Loucy (cell line): Measurements from ENCODE around the gene GRHL1.

Experiments
- H2AFZ ChIP-seq: fragments of 200-600 bp; sonication (generic); 2 replicates; pipeline ENCODE4 v1.6.0; 2016; ENCODE audit warnings: antibody characterized with exemption, mild to moderate bottlenecking, low read length, moderate library complexity
- H3F3A ChIP-seq: fragments of 200-600 bp; 2 replicates; pipeline ENCODE4 v1.6.0; 2016; ENCODE audit warnings: antibody characterized with exemption, low read depth, mild to moderate bottlenecking
- H3K27me3 ChIP-seq: fragments of 200-600 bp; sonication (generic); 2 replicates; pipeline ENCODE4 v1.6.1; 2014; ENCODE audit warnings: low read length, mild to moderate bottlenecking; ENCODE audit not compliant: insufficient read depth, poor library complexity, severe bottlenecking
- H3K36me3 ChIP-seq: fragments of 200-600 bp; sonication (generic); 2 replicates; pipeline ENCODE4 v1.6.1; 2016; ENCODE audit warnings: low read length; ENCODE audit not compliant: insufficient read depth
- H3K4me1 ChIP-seq: fragments of 200-600 bp; sonication (generic); 2 replicates; pipeline ENCODE4 v1.5.1; 2014; ENCODE audit warnings: low read length, mild to moderate bottlenecking; ENCODE audit not compliant: insufficient read depth, poor library complexity, severe bottlenecking
- H3K4me2 ChIP-seq: fragments of 200-600 bp; sonication (generic); 2 replicates; pipeline ENCODE4 v1.6.0; 2014; ENCODE audit warnings: antibody characterized with exemption, low read length, low read depth, mild to moderate bottlenecking; ENCODE audit not compliant: poor library complexity, severe bottlenecking
- H3K4me3 ChIP-seq: fragments of 200-600 bp; sonication (generic); 2 replicates; pipeline ENCODE4 v1.5.1; 2014; ENCODE audit warnings: low read length, mild to moderate bottlenecking, mixed read lengths; ENCODE audit not compliant: poor library complexity, severe bottlenecking
- H3K79me2 ChIP-seq: fragments of 200-600 bp; sonication (generic); 2 replicates; pipeline ENCODE4 v1.6.1; 2014; ENCODE audit warnings: low read length; ENCODE audit not compliant: insufficient read depth
- H3K9ac ChIP-seq: fragments of 200-600 bp; sonication (generic); 2 replicates; pipeline ENCODE4 v1.6.0; 2014; ENCODE audit warnings: mild to moderate bottlenecking, low read depth, low read length, moderate library complexity; ENCODE audit not compliant: poor library complexity, severe bottlenecking
- H3K9me2 ChIP-seq: fragments of 200-600 bp; sonication (generic); replicated peaks from 2 replicates; pipeline ENCODE4 v1.6.1; 2016; ENCODE audit warnings: low read depth, low read length, mixed read lengths
- H3K9me3 ChIP-seq: fragments of 200-600 bp; sonication (generic); 2 replicates; pipeline ENCODE4 v1.6.1; 2014; ENCODE audit warnings: mild to moderate bottlenecking, antibody characterized with exemption, low read length, low read depth; ENCODE audit not compliant: insufficient read depth
- H4K20me1 ChIP-seq: fragments of 200-600 bp; sonication (generic); 2 replicates; pipeline ENCODE4 v1.6.0; 2014; ENCODE audit warnings: antibody characterized with exemption, low read length, mild to moderate bottlenecking; ENCODE audit not compliant: insufficient read depth, poor library complexity, severe bottlenecking
- EZH2phosphoT487 ChIP-seq: fragments of 200-600 bp; IDR thresholded peaks from 2 replicates; pipeline ENCODE4 v1.6.1; 2018; ENCODE audit warnings: antibody characterized with exemption, mild to moderate bottlenecking, moderate library complexity, borderline replicate concordance
- TF ChIP-seq, protein P1 (sequence below): fragments of 200-600 bp; sonication (generic); conservative IDR thresholded peaks from 2 replicates; pipeline ENCODE4 v1.5.1; 2014; ENCODE audit warnings: mild to moderate bottlenecking, antibody characterized with exemption, low read length

The GRHL1 gene

DNA sequence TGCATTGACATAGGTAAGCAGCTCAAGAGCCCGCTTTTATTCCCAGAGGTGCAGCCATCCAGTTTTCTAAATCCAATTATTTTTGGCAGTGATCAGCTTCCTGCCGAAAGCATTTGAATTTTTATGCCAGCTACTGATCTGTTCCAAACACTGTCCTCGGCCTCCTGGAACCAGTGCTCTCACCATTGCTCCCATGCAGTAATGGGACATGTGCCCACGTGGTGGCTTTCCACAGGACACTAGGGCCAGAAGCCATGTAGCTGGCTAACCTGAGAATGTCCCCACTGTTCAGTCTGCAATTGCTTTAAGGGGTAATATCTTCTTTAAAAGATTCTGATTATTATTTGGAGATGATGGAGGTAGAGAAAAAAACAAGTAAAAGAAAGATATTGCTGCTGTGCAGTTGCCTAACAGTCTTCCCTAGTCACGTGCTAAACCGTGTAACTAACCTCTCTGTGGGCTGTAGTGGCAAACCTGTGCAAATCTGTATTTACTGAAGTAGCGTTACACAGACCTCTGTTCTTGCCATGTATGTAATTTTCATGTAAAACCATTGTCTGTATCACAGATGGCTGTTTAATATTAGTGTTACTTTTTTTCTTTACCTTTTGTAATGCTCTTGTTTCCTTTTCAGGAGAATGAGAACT lies 13.0 kb downstream of the GRHL1 start:
- Histone ChIP-seq H3K4me3 (no peak overlapping the region), H4K20me1 (no peaks in the 10 kb centered on the region), H3K9ac (no peak overlapping the region), H3K4me2 (no peak overlapping the region), H3F3A (peaks cover 16% of the 10 kb centered on the region), H3K36me3 (peaks cover 14% of the 10 kb centered on the region; the same call in 1 of the 2 replicates), H2AFZ (no peak overlapping the region), H3K4me1 (peaks cover 55% of the 10 kb centered on the region), H3K9me3 (no peaks in the 10 kb centered on the region), H3K79me2 (no peaks in the 10 kb centered on the region), H3K27me3 (no peaks in the 10 kb centered on the region), H3K9me2 (no peaks in the 10 kb centered on the region)
- TF ChIP-seq, protein P1, sequence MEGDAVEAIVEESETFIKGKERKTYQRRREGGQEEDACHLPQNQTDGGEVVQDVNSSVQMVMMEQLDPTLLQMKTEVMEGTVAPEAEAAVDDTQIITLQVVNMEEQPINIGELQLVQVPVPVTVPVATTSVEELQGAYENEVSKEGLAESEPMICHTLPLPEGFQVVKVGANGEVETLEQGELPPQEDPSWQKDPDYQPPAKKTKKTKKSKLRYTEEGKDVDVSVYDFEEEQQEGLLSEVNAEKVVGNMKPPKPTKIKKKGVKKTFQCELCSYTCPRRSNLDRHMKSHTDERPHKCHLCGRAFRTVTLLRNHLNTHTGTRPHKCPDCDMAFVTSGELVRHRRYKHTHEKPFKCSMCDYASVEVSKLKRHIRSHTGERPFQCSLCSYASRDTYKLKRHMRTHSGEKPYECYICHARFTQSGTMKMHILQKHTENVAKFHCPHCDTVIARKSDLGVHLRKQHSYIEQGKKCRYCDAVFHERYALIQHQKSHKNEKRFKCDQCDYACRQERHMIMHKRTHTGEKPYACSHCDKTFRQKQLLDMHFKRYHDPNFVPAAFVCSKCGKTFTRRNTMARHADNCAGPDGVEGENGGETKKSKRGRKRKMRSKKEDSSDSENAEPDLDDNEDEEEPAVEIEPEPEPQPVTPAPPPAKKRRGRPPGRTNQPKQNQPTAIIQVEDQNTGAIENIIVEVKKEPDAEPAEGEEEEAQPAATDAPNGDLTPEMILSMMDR = no peak
- no peak for TF ChIP-seq EZH2phosphoT487

DNA sequence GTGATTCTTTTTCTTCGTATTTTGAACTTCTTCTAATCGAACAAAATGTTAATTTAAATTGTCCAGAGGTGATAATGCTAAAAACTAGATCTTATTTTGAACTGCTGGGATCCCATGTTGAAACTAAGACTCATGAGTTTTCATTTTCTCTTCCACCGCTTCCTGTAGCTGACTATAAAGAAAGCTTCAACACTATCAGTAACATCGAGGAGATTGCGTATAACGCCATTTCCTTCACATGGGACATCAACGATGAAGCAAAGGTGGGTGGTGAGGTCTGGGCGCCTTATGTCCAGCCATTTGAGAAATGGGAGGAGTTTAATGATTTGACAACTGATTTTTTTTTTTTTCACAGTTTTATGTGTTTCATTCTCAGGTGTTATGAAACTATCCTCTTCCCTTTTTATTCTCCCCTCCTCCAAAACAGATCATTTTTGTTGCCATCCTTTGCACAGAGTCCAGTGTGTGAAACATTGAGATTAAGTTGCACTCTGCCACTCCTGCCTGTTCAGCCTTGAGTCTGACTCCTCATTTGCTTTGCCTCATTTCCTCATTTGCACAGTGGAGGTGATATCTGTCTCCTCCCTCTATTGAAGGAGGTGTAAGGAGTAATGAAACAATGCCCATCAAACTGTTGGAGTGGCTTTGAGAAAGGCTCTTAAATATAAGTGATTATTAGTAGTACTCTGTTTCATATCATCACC lies 13.8 kb downstream of the GRHL1 start:
- Histone ChIP-seq H2AFZ (peak overlapping the region; percentile 2; the same call in 1 of the 2 replicates), H3K4me1 (peaks cover 56% of the 10 kb centered on the region), H3K36me3 (peaks cover 14% of the 10 kb centered on the region; the same call in 1 of the 2 replicates)

DNA sequence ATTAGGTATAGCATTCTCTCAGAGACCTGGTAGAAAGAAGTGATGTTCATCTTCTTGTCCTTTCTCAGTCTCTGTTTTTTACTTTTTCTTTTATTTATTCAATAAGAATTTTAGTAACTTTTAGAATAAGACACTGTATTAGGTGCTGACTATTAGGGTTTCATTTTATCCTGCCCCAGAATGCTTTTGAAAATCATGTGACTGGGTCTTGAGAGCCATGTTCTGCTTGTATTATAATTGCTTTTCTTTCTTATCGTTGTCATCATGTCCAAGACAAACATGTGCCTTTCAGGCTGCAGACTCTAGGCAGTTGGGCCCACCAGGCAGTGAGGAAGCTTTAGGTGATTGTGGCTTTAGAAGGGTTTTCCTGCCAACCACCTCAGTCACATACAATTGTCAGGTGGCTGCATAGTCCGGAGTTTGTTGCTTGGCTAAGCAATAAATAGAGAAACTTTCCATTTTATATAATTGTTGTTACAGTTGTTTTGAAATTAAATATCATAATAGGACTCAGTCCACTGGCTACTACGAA lies 15.1 kb downstream of the GRHL1 start:
- Histone ChIP-seq H3K9me3 (no peaks in the 10 kb centered on the region), H3K79me2 (no peaks in the 10 kb centered on the region), H3K27me3 (no peaks in the 10 kb centered on the region), H3K9ac (peak overlapping the region; percentile 63), H3K4me1 (peaks cover 56% of the 10 kb centered on the region), H3K9me2 (no peaks in the 10 kb centered on the region), H3K4me3 (peak overlapping the region; percentile 15), H2AFZ (peak overlapping the region; percentile 41), H3K36me3 (peaks cover 11% of the 10 kb centered on the region; the same call in 1 of the 2 replicates), H4K20me1 (no peaks in the 10 kb centered on the region), H3K4me2 (peak overlapping the region; percentile 56), H3F3A (peaks cover 14% of the 10 kb centered on the region)
- no peak for TF ChIP-seq EZH2phosphoT487
- TF ChIP-seq, protein P1 = no peak

More for the DNA sequence above, 13.8 kb downstream of the GRHL1 start:
- Histone ChIP-seq H3K27me3 (no peaks in the 10 kb centered on the region), H4K20me1 (no peaks in the 10 kb centered on the region), H3K9me2 (no peaks in the 10 kb centered on the region), H3K9me3 (no peaks in the 10 kb centered on the region), H3K4me3 (peak overlapping the region; percentile 10), H3K9ac (peak overlapping the region; percentile 63), H3K79me2 (no peaks in the 10 kb centered on the region), H3K4me2 (peak overlapping the region; percentile 56), H3F3A (peaks cover 14% of the 10 kb centered on the region)
- TF ChIP-seq, protein P1 = no peak
- no peak for TF ChIP-seq EZH2phosphoT487
